Measurements from ENCODE around the gene DPYD. TPM values are rescaled to one million over a fixed set of nuclear protein-coding genes. Genes with fewer than 3 reads are reported as not detected.

DPYD gene
- total and polyA plus RNA-seq, 7 donors, result 6.0 to 56.1 (median 40.2) TPM

DNA sequence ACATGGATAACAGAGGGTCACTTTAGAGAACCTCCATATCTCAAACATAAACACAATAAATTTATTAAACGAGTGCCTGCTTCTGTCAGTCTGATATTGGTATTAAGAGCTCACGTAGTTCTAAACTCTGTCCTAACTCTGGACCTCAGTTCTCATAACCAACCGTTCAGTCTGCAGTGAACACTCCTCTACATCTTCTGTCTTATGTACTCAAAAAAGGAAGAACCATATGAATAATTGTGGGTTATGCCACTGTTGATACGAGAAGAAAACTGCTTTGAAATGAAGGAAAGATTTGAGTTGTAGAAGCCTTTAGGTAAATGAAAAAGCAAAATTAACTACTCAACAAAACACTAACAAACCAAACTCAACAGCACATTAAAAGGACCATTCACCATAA lies 53.7 kb downstream of the DPYD start:
- intact Hi-C loops (cut with DNase I), result no loop called here
- TF ChIP-seq POLR2AphosphoS5 (IDR thresholded peaks at IDR 0.05) (no peak), POLR2A (IDR thresholded peaks at IDR 0.05) (no peak), EP300 (IDR thresholded peaks at IDR 0.05) (no peak)
- TF ChIP-seq, protein P1, sequence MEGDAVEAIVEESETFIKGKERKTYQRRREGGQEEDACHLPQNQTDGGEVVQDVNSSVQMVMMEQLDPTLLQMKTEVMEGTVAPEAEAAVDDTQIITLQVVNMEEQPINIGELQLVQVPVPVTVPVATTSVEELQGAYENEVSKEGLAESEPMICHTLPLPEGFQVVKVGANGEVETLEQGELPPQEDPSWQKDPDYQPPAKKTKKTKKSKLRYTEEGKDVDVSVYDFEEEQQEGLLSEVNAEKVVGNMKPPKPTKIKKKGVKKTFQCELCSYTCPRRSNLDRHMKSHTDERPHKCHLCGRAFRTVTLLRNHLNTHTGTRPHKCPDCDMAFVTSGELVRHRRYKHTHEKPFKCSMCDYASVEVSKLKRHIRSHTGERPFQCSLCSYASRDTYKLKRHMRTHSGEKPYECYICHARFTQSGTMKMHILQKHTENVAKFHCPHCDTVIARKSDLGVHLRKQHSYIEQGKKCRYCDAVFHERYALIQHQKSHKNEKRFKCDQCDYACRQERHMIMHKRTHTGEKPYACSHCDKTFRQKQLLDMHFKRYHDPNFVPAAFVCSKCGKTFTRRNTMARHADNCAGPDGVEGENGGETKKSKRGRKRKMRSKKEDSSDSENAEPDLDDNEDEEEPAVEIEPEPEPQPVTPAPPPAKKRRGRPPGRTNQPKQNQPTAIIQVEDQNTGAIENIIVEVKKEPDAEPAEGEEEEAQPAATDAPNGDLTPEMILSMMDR (IDR thresholded peaks at IDR 0.05), result no peak
- no peak for DNase-seq
- peaks cover 0 to 14% (median 3%) of the 10 kb centered on the region in 4 donors for H3K4me1 ChIP-seq
- H3K9me3 ChIP-seq, result no peaks in the 10 kb centered on the region
- H3K4me3 ChIP-seq, result no peak overlapping the region
- 90 to 93% methylated on average over 4 of the region's 4 CpGs for WGBS, 2 donors
- H3K36me3 ChIP-seq, result no peaks in the 10 kb centered on the region
- no peak overlapping the region for H3K27ac ChIP-seq
- no peaks in the 10 kb centered on the region for H3K27me3 ChIP-seq

DNA sequence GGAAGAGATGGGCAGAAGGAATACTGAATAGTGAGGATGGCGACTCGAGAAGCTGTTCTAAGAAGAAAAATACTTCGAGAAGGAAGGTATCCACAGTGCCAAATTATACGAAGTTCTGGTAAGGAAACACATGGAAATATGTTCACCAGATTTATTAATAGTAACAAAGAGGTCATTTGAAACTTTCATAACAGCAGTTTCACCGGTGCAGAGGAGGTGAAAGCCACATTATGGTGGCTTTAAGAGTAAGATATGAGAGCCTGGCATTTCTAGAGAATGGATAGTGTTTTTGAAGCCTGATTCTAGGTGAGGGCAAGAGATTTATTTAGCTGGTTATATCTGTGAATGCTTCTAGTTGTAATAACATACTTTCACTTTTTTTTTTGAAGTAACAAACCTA lies 56.2 kb downstream of the DPYD start:
- Histone ChIP-seq H3K36me3 (no peaks in the 10 kb centered on the region), H3K9me3 (no peaks in the 10 kb centered on the region), H3K4me3 (no peak overlapping the region), H3K27me3 (no peaks in the 10 kb centered on the region), H3K4me1 (peaks cover 0 to 12% (median 3%) of the 10 kb centered on the region in 4 donors), H3K27ac (no peak overlapping the region)
- intact Hi-C loops (cut with DNase I), result no loop called here
- DNase-seq, result no peak
- TF ChIP-seq POLR2A (IDR thresholded peaks at IDR 0.05) (no peak), EP300 (IDR thresholded peaks at IDR 0.05) (no peak), POLR2AphosphoS5 (IDR thresholded peaks at IDR 0.05) (no peak)
- TF ChIP-seq, protein P1 (IDR thresholded peaks at IDR 0.05), result no peak
- 48 to 81% methylated on average over 5 of the region's 5 CpGs for WGBS, 2 donors

DNA sequence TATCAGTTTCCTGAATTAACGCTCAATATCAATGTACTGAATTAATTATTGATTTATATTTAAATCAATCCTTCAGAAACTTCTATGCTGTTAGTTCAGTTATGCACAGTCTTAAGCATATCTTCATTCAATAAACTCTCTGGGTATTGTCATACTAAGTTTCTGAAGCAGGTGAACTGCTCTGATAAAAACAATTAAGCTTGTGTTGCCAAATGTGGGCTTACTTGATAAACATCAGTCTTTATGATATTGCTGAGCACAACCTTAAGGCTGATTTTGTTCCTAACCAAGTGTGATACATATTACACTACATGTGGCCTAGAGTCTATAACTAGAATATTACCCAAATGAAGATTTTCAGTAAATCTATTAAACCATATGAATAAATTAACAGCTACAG lies 67.6 kb downstream of the DPYD start:
- no peaks in the 10 kb centered on the region for H3K36me3 ChIP-seq
- no peaks in the 10 kb centered on the region for H3K27me3 ChIP-seq
- peaks cover 0 to 21% (median 8%) of the 10 kb centered on the region in 4 donors for H3K4me1 ChIP-seq
- TF ChIP-seq POLR2A (IDR thresholded peaks at IDR 0.05) (no peak), POLR2AphosphoS5 (IDR thresholded peaks at IDR 0.05) (no peak), EP300 (IDR thresholded peaks at IDR 0.05) (no peak)
- TF ChIP-seq, protein P1 (IDR thresholded peaks at IDR 0.05), result no peak
- no peak overlapping the region for H3K4me3 ChIP-seq
- DNase-seq, result no peak
- intact Hi-C loops (cut with DNase I), result no loop called here
- H3K9me3 ChIP-seq, result no peaks in the 10 kb centered on the region
- H3K27ac ChIP-seq, result no peak overlapping the region
- 92 to 93% methylated on average over 1 of the region's 1 CpG for WGBS, 2 donors

DNA sequence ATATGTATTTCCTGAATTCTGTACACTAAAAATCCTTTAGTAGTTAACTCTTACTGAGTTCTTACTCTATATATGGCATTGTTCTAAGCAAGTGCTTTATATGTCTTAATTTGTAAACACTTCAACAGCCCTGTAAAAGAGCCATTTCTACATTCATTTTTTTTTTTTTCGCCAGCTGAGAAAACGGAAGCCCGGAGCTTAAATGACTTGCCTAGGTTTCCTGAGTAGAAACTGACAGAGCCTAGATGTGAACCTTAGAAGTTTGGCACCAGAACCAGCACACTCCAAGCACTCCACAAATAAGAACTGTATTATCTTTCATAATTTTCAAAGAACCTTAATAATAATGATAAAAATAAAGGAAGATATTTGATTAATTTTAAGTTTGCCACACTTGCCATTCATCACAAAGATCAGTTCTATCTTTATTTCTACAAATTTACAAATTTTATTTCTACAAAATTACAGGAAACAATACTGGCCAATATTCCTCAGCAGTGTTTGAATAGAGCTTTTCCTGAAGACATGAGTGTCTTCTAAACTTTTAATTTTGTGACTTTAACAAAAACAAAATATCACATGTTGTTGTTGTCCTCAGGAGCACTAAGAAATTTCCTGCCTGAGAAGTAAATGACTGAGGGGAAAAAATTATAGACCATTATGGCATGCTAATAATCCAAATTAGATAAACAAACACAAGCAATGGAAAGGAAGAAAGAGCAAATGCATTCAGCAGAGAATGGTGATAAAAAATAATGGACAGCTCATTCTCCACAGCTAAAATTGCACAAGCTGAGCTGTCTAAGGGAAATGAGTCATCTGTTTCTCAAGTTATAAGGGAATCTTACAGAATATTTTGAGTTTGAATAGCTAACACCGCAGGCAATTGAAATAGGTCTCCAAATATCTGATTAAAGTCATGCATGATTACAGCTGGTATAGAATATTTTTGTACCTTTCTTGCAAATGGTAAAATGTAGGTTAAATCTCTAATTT lies 71.2 kb downstream of the DPYD start:
- no peak overlapping the region for H3K4me3 ChIP-seq
- H3K36me3 ChIP-seq, result no peaks in the 10 kb centered on the region
- no peaks in the 10 kb centered on the region for H3K27me3 ChIP-seq
- no peak for TF ChIP-seq EP300 (IDR thresholded peaks at IDR 0.05)
- peak in 2 of 4 donors; percentile 17 to 22 for TF ChIP-seq POLR2AphosphoS5 (IDR thresholded peaks at IDR 0.05)
- intact Hi-C loops (cut with DNase I), result no loop called here
- H3K4me1 ChIP-seq, result peaks cover 0 to 21% (median 8%) of the 10 kb centered on the region in 4 donors
- DNase-seq, result no peak
- WGBS, 2 donors, result 32 to 65% methylated on average over 4 of the region's 4 CpGs
- no peaks in the 10 kb centered on the region for H3K9me3 ChIP-seq
- peak overlapping the region in 1 of 4 donors; percentile 1 for H3K27ac ChIP-seq

DNA sequence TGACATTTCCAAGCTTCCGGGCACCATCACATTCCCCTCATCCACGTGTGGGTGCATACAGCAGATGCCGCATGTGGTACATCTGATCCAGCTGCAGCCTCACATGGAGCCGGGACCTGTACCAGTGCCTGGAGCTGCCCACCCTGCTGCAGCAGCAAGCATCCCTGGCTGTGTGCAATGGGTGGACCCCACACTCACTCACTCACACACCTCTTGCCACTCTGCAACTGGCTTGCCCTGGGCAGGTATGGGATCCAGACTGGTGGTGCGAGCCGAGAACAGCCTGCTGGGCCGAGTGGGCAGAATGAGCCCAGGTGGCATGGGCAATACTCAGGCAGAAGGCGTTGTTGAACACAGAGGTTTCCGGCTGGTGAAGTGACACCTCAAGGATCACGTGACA lies 75.0 kb downstream of the DPYD start:
- Histone ChIP-seq H3K27me3 (no peaks in the 10 kb centered on the region), H3K36me3 (no peaks in the 10 kb centered on the region), H3K4me1 (peaks cover 0 to 18% (median 8%) of the 10 kb centered on the region in 4 donors), H3K27ac (no peak overlapping the region), H3K4me3 (no peak overlapping the region), H3K9me3 (no peaks in the 10 kb centered on the region)
- intact Hi-C loops (cut with DNase I), result no loop called here
- TF ChIP-seq, protein P1 (IDR thresholded peaks at IDR 0.05), result no peak
- TF ChIP-seq POLR2AphosphoS5 (IDR thresholded peaks at IDR 0.05) (no peak), EP300 (IDR thresholded peaks at IDR 0.05) (no peak), POLR2A (IDR thresholded peaks at IDR 0.05) (no peak)
- 96 to 97% methylated on average over 10 of the region's 10 CpGs for WGBS, 2 donors
- DNase-seq, result no peak

All from sigmoid colon (tissue), 7 donors.